OCI-LY7 (cell line): ENCODE measurements around the gene FGFBP3.

Experiments
- EZH2phosphoT487 ChIP-seq: fragments of 200-600 bp; sonication (generic); IDR thresholded peaks from 2 replicates; pipeline ENCODE4 v1.6.1; 2018; ENCODE audit warnings: low read depth, borderline replicate concordance, mild to moderate bottlenecking, mixed run types, antibody characterized with exemption, low read length, moderate library complexity, mixed read lengths
- TF ChIP-seq, protein P1 (sequence below): fragments of 200-600 bp; sonication (generic); conservative IDR thresholded peaks from 2 replicates; pipeline ENCODE4 v1.5.1; 2014; ENCODE audit warnings: mild to moderate bottlenecking, antibody characterized with exemption, low read length, moderate library complexity, mixed read lengths

DNA sequence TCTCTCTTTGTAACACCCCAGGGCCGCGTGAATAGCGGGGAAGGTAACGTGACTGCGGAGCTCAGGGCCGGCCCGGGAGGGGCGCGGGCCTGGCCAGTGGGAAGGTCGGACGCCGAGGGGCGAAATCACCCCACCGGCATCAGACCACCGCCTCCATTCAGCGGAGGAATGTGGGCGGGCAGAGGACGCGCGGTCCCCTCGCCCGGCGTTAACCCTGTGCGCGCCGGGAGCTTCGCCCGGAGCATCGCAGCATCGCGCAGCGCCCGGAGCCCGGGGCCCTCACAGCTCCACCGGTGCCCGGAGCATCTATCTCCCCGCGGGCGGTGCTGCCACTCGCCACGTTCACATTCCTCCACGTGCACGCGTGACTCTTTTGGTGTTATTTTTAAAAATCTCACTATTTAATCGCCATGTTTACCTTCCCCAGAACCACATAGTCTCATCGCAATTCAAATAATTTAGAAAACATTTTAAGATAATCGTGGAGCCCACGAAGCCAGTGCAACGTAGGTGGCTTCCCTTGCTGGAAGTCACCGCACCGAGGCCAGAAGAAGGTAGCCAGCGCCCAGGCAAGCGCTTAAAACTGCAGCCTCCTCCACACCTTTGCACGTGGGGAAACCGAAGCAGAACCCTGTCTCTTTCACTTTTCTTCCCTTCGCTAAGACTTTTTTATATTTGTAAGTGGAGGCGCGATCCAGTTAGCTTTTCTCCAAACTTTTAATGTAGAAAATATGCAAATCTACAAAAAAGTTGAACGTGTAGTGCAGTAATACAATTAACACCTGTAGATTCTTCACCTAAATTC is 21.8 kb downstream of the FGFBP3 start:
- TF ChIP-seq EZH2phosphoT487 = no peak
- TF ChIP-seq, protein P1, sequence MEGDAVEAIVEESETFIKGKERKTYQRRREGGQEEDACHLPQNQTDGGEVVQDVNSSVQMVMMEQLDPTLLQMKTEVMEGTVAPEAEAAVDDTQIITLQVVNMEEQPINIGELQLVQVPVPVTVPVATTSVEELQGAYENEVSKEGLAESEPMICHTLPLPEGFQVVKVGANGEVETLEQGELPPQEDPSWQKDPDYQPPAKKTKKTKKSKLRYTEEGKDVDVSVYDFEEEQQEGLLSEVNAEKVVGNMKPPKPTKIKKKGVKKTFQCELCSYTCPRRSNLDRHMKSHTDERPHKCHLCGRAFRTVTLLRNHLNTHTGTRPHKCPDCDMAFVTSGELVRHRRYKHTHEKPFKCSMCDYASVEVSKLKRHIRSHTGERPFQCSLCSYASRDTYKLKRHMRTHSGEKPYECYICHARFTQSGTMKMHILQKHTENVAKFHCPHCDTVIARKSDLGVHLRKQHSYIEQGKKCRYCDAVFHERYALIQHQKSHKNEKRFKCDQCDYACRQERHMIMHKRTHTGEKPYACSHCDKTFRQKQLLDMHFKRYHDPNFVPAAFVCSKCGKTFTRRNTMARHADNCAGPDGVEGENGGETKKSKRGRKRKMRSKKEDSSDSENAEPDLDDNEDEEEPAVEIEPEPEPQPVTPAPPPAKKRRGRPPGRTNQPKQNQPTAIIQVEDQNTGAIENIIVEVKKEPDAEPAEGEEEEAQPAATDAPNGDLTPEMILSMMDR = no peak
